IMR-90 (cell line): Measurements from ENCODE around the gene IFNK. TPM values are rescaled to one million over a fixed set of nuclear protein-coding genes. Genes with fewer than 3 reads are reported as not detected.

ENCODE experiments used
- ATAC-seq: fragments of 200-7000 bp; cut with Tn5 transposase; 2 replicates; pipeline ENCODE4 v1.9.1; 2020; ENCODE audit warnings: low read depth, mild to moderate bottlenecking, moderate library complexity
- BruUV-seq: library from RNA; stranded (reverse); fragments of 400-500 nt; replicated peaks from 2 replicates; lab custom pipeline; 2021; lab: Mats Ljungman, UMichigan
- CTCF ChIA-PET: fragments of 300-600 bp; formaldehyde crosslinking; extraction: SDS; loops from one replicate; lab custom pipeline; 2021; ENCODE audit warnings: antibody characterized with exemption; lab: Yijun Ruan, JAX
- POLR2A ChIA-PET: fragments of 300-600 bp; sonication (Branson Sonifier 250); formaldehyde crosslinking; loops from one replicate; lab custom pipeline; 2022; ENCODE audit warnings: antibody characterized with exemption; ENCODE audit not compliant: unreplicated experiment; lab: Charles Lee
- DNase-seq: peaks from one replicate; pipeline ENCODE4 v3.0.0; 2013
- H2AFZ ChIP-seq: replicated peaks from 2 replicates; pipeline ENCODE3; 2013; ENCODE audit warnings: low read length, mild to moderate bottlenecking; ENCODE audit not compliant: poor library complexity
- H2AK5ac ChIP-seq: 2 replicates; pipeline ENCODE4 v1.6.1; 2013; ENCODE audit warnings: low read depth, low read length, inconsistent platforms
- H2AK9ac ChIP-seq: replicated peaks from 2 replicates; pipeline ENCODE3; 2013; ENCODE audit warnings: mild to moderate bottlenecking, low read depth, low read length, moderate library complexity; ENCODE audit not compliant: poor library complexity
- H2BK120ac ChIP-seq: 2 replicates; pipeline ENCODE4 v1.6.1; 2013; ENCODE audit warnings: low read depth, low read length, inconsistent platforms
- H2BK15ac ChIP-seq: 3 replicates; pipeline ENCODE4 v1.6.1; 2013; ENCODE audit warnings: low read depth, low read length, inconsistent platforms
- H2BK20ac ChIP-seq: 2 replicates; pipeline ENCODE4 v1.6.1; 2013; ENCODE audit warnings: low read depth, mild to moderate bottlenecking, inconsistent platforms, low read length, moderate library complexity
- H2BK5ac ChIP-seq: 2 replicates; pipeline ENCODE4 v1.6.1; 2013; ENCODE audit warnings: mild to moderate bottlenecking, low read depth, low read length, inconsistent platforms; ENCODE audit not compliant: poor library complexity, severe bottlenecking
- H3K14ac ChIP-seq: replicated peaks from 2 replicates; pipeline ENCODE4 v1.6.1; 2013; ENCODE audit warnings: low read depth, low read length, inconsistent platforms
- H3K18ac ChIP-seq: 2 replicates; pipeline ENCODE4 v1.6.1; 2013; ENCODE audit warnings: low read depth, low read length, control low read depth
- H3K23ac ChIP-seq: 2 replicates; pipeline ENCODE4 v1.6.1; 2013; ENCODE audit warnings: low read depth, low read length, inconsistent platforms
- H3K27ac ChIP-seq: 2 replicates; pipeline ENCODE4 v1.5.1; 2013; ENCODE audit warnings: mild to moderate bottlenecking, control low read depth, low read length; ENCODE audit not compliant: insufficient read depth
- H3K27me3 ChIP-seq: 2 replicates; pipeline ENCODE4 v1.6.1; 2013; ENCODE audit warnings: low read length; ENCODE audit not compliant: control insufficient read depth, insufficient read depth
- H3K36me3 ChIP-seq: 2 replicates; pipeline ENCODE4 v1.6.1; 2013; ENCODE audit warnings: low read length, mixed read lengths; ENCODE audit not compliant: control insufficient read depth, insufficient read depth
- H3K4ac ChIP-seq: 2 replicates; pipeline ENCODE4 v1.6.1; 2013; ENCODE audit warnings: low read depth, low read length, inconsistent platforms
- H3K4me1 ChIP-seq: 2 replicates; pipeline ENCODE4 v1.6.1; 2013; ENCODE audit warnings: low read length, mixed read lengths; ENCODE audit not compliant: control insufficient read depth, insufficient read depth
- H3K4me2 ChIP-seq: 2 replicates; pipeline ENCODE4 v1.6.1; 2013; ENCODE audit warnings: low read depth, mild to moderate bottlenecking, control low read depth, low read length, moderate library complexity
- H3K4me3 ChIP-seq: 2 replicates; pipeline ENCODE4 v1.5.1; 2013; ENCODE audit warnings: low read depth, mild to moderate bottlenecking, control low read depth, low read length, moderate library complexity; ENCODE audit not compliant: insufficient read depth
- H3K56ac ChIP-seq: 2 replicates; pipeline ENCODE4 v1.6.1; 2013; ENCODE audit warnings: low read length, inconsistent platforms; ENCODE audit not compliant: insufficient read depth; ENCODE audit errors: extremely low read depth
- H3K79me1 ChIP-seq, 2 experiments: 2 replicates each; pipeline ENCODE4 v1.6.1; 2013; ENCODE audit warnings: low read length in 2 of 2, inconsistent platforms in 1 of 2, low read depth in 1 of 2
- H3K9ac ChIP-seq: 2 replicates; pipeline ENCODE4 v1.6.1; 2013; ENCODE audit warnings: low read depth, low read length, control low read depth
- H3K9me1 ChIP-seq: 2 replicates; pipeline ENCODE4 v1.6.1; 2013; ENCODE audit warnings: low read length, inconsistent platforms; ENCODE audit not compliant: insufficient read depth
- H3K9me3 ChIP-seq: 2 replicates; pipeline ENCODE4 v1.6.1; 2013; ENCODE audit warnings: low read length; ENCODE audit not compliant: control insufficient read depth, insufficient read depth
- H4K20me1 ChIP-seq: 2 replicates; pipeline ENCODE4 v1.6.1; 2013; ENCODE audit warnings: low read length, inconsistent platforms; ENCODE audit not compliant: insufficient read depth
- H4K5ac ChIP-seq: 2 replicates; pipeline ENCODE4 v1.6.1; 2013; ENCODE audit warnings: mild to moderate bottlenecking, low read depth, low read length, control low read depth
- H4K8ac ChIP-seq, 2 experiments: 2 replicates each; pipeline ENCODE4 v1.6.1; 2013; ENCODE audit warnings: low read depth in 2 of 2, low read length in 2 of 2, control low read depth in 1 of 2, inconsistent platforms in 1 of 2
- H4K91ac ChIP-seq: 2 replicates; pipeline ENCODE4 v1.6.1; 2013; ENCODE audit warnings: low read depth, low read length, inconsistent platforms; ENCODE audit not compliant: insufficient read depth
- BHLHE40 ChIP-seq: fragments of 150-350 bp; IDR thresholded peaks from 2 replicates; pipeline ENCODE4 v1.6.1; 2016; ENCODE audit warnings: mild to moderate bottlenecking, low read depth, low read length
- CEBPB ChIP-seq: IDR thresholded peaks from 2 replicates; pipeline ENCODE4 v1.6.1; 2012; ENCODE audit warnings: low read depth, low read length, improper control_type of control experiment
- CHD1 ChIP-seq: IDR thresholded peaks from 2 replicates; pipeline ENCODE4 v1.6.1; 2012; ENCODE audit warnings: low read depth, low read length, improper control_type of control experiment
- MAFK ChIP-seq: IDR thresholded peaks from 2 replicates; pipeline ENCODE4 v1.6.1; 2012; ENCODE audit warnings: low read depth, low read length, improper control_type of control experiment
- MAZ ChIP-seq: IDR thresholded peaks from 2 replicates; pipeline ENCODE4 v1.6.1; 2012; ENCODE audit warnings: low read depth, mild to moderate bottlenecking, low read length, improper control_type of control experiment, moderate library complexity, borderline replicate concordance
- MXI1 ChIP-seq: IDR thresholded peaks from 2 replicates; pipeline ENCODE4 v1.6.1; 2012; ENCODE audit warnings: low read depth, mild to moderate bottlenecking, low read length, moderate library complexity, borderline replicate concordance
- NFE2L2 ChIP-seq: fragments of 150-350 bp; IDR thresholded peaks from 2 replicates; pipeline ENCODE4 v1.6.1; 2016; ENCODE audit warnings: low read depth, mild to moderate bottlenecking, low read length
- POLR2A ChIP-seq: IDR thresholded peaks from 2 replicates; pipeline ENCODE4 v1.6.1; 2012; ENCODE audit warnings: mild to moderate bottlenecking, low read depth, low read length
- RCOR1 ChIP-seq: IDR thresholded peaks from 2 replicates; pipeline ENCODE4 v1.6.1; 2012; ENCODE audit warnings: mild to moderate bottlenecking, low read length, improper control_type of control experiment; ENCODE audit not compliant: insufficient replicate concordance
- RFX5 ChIP-seq: IDR thresholded peaks from 2 replicates; pipeline ENCODE4 v1.8.0; 2012; ENCODE audit warnings: low read depth, mild to moderate bottlenecking, low read length, moderate library complexity
- USF2 ChIP-seq: fragments of 150-350 bp; IDR thresholded peaks from 2 replicates; pipeline ENCODE4 v1.6.1; 2017; ENCODE audit warnings: mild to moderate bottlenecking, antibody characterized with exemption, low read length, low read depth
- WGBS, 2 experiments: methylation state at CpG; one replicate each; pipeline versions ENCODE4 v1.1.5 to v1.1.7; 2013; ENCODE audit warnings: missing lambda C conversion rate in 2 of 2; ENCODE audit not compliant: insufficient read length in 1 of 2; ENCODE audit errors: extremely low coverage in 2 of 2; 5-methylcytosine and 5-hydroxymethylcytosine counted together
- dilution Hi-C: fragments of 300-500 bp; cut with HindIII; formaldehyde crosslinking; loops from one replicate; pipeline ENCODE4 v1.14.3; 2018; ENCODE audit warnings: low sequenced_read_pairs; ENCODE audit not compliant: unreplicated experiment
- in situ Hi-C: fragments of 300-500 bp; cut with MboI; formaldehyde crosslinking; loops from 3 replicates; pipeline ENCODE4 v1.14.3; 2019; ENCODE audit warnings: low sequenced_read_pairs, inconsistent platforms, mixed read lengths
- intact Hi-C: fragments of 100-400 bp; cut with micrococcal nuclease; formaldehyde crosslinking; loops from 2 replicates; pipeline ENCODE4 v1.10.0; 2022
- polyA plus RNA-seq, 3 experiments: library from polyadenylated mRNA; depleted of rRNA; stranded (reverse); fragments of >200 nt; gene quantifications; 2 replicates each; pipeline ENCODE4 v1.2.3, GENCODE V29; 2012; ENCODE audit warnings: low replicate concordance in 1 of 3
- total RNA-seq: library from RNA; depleted of rRNA; stranded (reverse); fragments of >200 nt; gene quantifications from 2 replicates; pipeline ENCODE4 v1.2.3, GENCODE V29; 2012
- TF ChIP-seq, protein P1 (sequence below): conservative IDR thresholded peaks from 2 replicates; pipeline ENCODE4 v1.5.1; 2012; ENCODE audit warnings: mild to moderate bottlenecking, low read depth, low read length, improper control_type of control experiment
- TF ChIP-seq, protein P2 (sequence below): fragments of 150-350 bp; IDR thresholded peaks from 2 replicates; pipeline ENCODE4 v1.6.1; 2016; ENCODE audit warnings: low read depth, mild to moderate bottlenecking, low read length, moderate library complexity, borderline replicate concordance

Gene IFNK
- total and polyA plus RNA-seq, 2 of the 4 experiments (the other 2 are of a cell fraction), result not detected

- Histone ChIP-seq H4K5ac (no peak overlapping the region), H4K20me1 (no peaks in the 10 kb centered on the region), H3K23ac (no peak overlapping the region), H3K4me1 (peaks cover 11% of the 10 kb centered on the region), H3K27ac (no peak overlapping the region), H3K18ac (no peak overlapping the region), H3K4me3 (no peak overlapping the region), H2AFZ (no peak overlapping the region), H3K9ac (no peak overlapping the region), H4K8ac (no peak overlapping the region), H3K36me3 (no peaks in the 10 kb centered on the region), H3K4ac (no peak overlapping the region), H3K14ac (no peak overlapping the region), H2BK120ac (no peak overlapping the region), H2AK9ac (no peak overlapping the region), H2BK15ac (no peak overlapping the region), H3K9me3 (no peaks in the 10 kb centered on the region), H2BK20ac (no peak overlapping the region), H3K56ac (no peak overlapping the region), H3K79me1 (no peaks in the 10 kb centered on the region), H3K27me3 (no peaks in the 10 kb centered on the region; the same call in 1 of the 2 replicates), H3K4me2 (no peak overlapping the region), H4K91ac (no peak overlapping the region), H3K9me1 (peaks cover 6% of the 10 kb centered on the region; the same call in 1 of the 2 replicates), H2BK5ac (no peak overlapping the region), H2AK5ac (no peak overlapping the region)
- dilution Hi-C loops (no loop called here), in situ Hi-C loops (no loop called here), intact Hi-C loops (no loop called here)
- no peak for ATAC-seq
- no CpG with 5 or more reads among the region's 7 CpGs for WGBS, 2 experiments
- CTCF ChIA-PET, result no interaction called here
- POLR2A ChIA-PET, result no interaction called here
- no peak for DNase-seq
- TF ChIP-seq CHD1 (no peak), RCOR1 (no peak), USF2 (no peak), MXI1 (no peak), NFE2L2 (no peak), BHLHE40 (no peak), MAZ (no peak), CEBPB (no peak), MAFK (no peak), POLR2A (no peak), RFX5 (no peak)
- TF ChIP-seq, protein P1, sequence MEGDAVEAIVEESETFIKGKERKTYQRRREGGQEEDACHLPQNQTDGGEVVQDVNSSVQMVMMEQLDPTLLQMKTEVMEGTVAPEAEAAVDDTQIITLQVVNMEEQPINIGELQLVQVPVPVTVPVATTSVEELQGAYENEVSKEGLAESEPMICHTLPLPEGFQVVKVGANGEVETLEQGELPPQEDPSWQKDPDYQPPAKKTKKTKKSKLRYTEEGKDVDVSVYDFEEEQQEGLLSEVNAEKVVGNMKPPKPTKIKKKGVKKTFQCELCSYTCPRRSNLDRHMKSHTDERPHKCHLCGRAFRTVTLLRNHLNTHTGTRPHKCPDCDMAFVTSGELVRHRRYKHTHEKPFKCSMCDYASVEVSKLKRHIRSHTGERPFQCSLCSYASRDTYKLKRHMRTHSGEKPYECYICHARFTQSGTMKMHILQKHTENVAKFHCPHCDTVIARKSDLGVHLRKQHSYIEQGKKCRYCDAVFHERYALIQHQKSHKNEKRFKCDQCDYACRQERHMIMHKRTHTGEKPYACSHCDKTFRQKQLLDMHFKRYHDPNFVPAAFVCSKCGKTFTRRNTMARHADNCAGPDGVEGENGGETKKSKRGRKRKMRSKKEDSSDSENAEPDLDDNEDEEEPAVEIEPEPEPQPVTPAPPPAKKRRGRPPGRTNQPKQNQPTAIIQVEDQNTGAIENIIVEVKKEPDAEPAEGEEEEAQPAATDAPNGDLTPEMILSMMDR, result no peak
- TF ChIP-seq, protein P2, sequence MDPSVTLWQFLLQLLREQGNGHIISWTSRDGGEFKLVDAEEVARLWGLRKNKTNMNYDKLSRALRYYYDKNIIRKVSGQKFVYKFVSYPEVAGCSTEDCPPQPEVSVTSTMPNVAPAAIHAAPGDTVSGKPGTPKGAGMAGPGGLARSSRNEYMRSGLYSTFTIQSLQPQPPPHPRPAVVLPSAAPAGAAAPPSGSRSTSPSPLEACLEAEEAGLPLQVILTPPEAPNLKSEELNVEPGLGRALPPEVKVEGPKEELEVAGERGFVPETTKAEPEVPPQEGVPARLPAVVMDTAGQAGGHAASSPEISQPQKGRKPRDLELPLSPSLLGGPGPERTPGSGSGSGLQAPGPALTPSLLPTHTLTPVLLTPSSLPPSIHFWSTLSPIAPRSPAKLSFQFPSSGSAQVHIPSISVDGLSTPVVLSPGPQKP, result no peak
- BruUV-seq, result no TSS peak
These were observed 12.9 kb downstream of the IFNK start for GRCh38 chr9:27537027-27537435.
